Measurements from ENCODE around the gene ANXA2R. TPM values are rescaled to one million over a fixed set of nuclear protein-coding genes. Genes with fewer than 3 reads are reported as not detected.
"Not testable (repeated sequence)": the region's sequence is repeated elsewhere in the genome, so short reads cannot be mapped to it uniquely, and the experiment has no call there.

Gene ANXA2R, protein sequence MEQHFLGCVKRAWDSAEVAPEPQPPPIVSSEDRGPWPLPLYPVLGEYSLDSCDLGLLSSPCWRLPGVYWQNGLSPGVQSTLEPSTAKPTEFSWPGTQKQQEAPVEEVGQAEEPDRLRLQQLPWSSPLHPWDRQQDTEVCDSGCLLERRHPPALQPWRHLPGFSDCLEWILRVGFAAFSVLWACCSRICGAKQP
- total RNA-seq (ENCODE audit: low replicate concordance): 0.34 and 0.74 TPM in 2 replicates
- long read RNA-seq: 0 reads

DNA sequence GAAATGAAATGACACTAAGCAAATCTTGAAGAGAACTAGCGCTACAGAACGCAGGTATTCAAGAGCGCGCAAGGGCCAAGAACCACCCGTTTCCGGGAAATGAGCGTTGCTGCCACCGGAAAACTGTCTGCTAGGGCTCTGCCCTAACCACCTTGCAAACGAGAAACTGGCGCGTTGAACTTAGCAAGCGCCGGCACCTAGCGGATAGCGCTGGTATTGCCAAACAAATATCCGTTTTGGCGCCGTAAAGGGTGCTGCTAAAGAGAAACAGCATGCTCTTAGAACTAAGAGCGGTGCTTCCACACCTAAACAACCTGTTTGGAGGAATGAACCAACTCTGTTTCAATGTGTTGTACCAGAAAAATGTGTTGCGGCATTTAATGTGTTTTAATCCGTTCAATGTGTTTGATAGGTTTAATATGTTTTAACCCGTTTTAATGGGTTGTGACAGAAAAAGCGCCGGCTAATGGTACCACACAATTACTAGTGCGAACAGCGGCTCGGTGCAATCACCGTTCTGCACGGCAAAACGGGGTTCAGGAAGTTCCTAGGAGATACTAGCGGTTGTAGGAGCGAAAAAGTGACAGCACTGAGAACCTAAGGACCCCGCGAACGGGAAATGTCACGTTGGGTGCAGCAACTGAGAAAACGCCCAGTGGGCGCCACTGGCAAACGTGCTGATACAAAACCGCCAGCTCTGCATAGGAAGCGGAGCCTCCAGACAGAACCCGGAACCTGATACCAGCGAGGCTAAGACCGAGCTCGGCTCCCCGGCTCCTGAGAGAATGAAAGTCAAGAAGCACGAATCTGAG lies at the start of gene ANXA2R:
ANXA2R (minus strand) TSS at position 33 of the 812 bp plus-strand sequence. CDS start 273 bp downstream, outside the sequence.
- no peak for DNase-seq (ENCODE audit: extremely low spot score, unreplicated experiment)
- no peaks in the 10 kb centered on the region for H3K36me3 Mint-ChIP-seq
- H3K4me3 Mint-ChIP-seq: peak within 1 kb of the TSS; percentile 85
- no peaks in the 10 kb centered on the region for H3K9me3 Mint-ChIP-seq
- peaks cover 24% of the 10 kb centered on the region for H3K4me1 Mint-ChIP-seq (ENCODE audit: unreplicated experiment)
- TF ChIP-seq, protein P1, sequence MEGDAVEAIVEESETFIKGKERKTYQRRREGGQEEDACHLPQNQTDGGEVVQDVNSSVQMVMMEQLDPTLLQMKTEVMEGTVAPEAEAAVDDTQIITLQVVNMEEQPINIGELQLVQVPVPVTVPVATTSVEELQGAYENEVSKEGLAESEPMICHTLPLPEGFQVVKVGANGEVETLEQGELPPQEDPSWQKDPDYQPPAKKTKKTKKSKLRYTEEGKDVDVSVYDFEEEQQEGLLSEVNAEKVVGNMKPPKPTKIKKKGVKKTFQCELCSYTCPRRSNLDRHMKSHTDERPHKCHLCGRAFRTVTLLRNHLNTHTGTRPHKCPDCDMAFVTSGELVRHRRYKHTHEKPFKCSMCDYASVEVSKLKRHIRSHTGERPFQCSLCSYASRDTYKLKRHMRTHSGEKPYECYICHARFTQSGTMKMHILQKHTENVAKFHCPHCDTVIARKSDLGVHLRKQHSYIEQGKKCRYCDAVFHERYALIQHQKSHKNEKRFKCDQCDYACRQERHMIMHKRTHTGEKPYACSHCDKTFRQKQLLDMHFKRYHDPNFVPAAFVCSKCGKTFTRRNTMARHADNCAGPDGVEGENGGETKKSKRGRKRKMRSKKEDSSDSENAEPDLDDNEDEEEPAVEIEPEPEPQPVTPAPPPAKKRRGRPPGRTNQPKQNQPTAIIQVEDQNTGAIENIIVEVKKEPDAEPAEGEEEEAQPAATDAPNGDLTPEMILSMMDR (conservative IDR thresholded peaks at IDR 0.05): peak; percentile 85
- H3K27ac Mint-ChIP-seq: peak within 1 kb of the TSS; percentile 83
- peaks cover 91% of the 10 kb centered on the region for H3K27me3 Mint-ChIP-seq

DNA sequence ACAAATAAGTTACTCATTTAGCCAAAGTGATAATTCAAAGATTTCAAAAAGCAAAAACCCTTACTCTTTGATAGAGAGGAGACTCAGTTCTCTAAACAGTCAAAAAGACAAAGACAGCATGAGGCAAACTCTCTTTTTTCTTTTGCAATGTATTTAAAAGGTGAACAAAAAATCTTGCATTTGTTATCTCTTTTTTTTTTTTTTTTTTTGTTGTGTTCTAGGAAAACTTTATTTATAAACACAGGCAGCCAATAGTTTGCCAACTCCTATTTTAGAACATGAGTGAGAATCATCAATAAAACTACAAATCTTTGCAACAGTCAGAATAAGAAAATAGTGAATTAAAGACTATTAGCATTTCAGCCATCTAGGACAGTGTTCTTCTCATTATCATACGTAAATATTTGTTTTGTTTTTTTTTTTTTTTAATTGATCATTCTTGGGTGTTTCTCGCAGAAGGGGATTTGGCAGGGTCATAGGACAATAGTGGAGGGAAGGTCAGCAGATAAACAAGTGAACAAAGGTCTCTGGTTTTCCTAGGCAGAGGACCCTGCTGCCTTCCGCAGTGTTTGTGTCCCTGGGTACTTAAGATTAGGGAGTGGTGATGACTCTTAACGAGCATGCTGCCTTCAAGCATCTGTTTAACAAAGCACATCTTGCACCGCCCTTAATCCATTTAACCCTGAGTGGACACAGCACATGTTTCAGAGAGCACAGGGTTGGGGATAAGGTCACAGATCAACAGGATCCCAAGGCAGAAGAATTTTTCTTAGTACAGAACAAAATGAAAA lies 46.2 kb upstream of the ANXA2R start:
- not testable (repeated sequence) for H3K27ac Mint-ChIP-seq; H3K27me3 Mint-ChIP-seq; H3K4me1 Mint-ChIP-seq (ENCODE audit: unreplicated experiment); DNase-seq (ENCODE audit: extremely low spot score, unreplicated experiment); H3K4me3 Mint-ChIP-seq; H3K9me3 Mint-ChIP-seq
- H3K36me3 Mint-ChIP-seq: peaks cover 10% of the 10 kb centered on the region

DNA sequence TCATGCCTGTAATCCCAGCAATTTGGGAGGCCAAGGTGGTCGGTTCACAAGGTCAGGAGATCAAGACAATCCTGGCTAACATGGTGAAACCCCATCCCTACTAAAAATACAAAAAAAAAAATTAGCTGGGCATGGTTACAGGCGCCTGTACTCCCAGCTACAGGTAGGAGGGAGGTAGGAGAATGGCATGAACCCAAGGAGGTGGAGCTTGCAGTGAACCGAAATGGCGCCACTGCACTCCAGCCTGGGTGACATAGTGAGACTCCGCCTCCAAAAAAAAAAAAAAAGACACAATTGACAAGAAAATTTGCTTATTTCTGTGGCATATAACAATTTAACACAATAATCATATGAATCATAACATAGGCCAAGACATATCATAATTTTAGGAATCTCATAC lies 45.3 kb upstream of the ANXA2R start:
- peaks cover 13% of the 10 kb centered on the region for H3K36me3 Mint-ChIP-seq
- H3K4me1 Mint-ChIP-seq (ENCODE audit: unreplicated experiment): no peaks in the 10 kb centered on the region
- H3K27ac Mint-ChIP-seq: no peak overlapping the region
- TF ChIP-seq, protein P1 (conservative IDR thresholded peaks at IDR 0.05): no peak
- H3K9me3 Mint-ChIP-seq: no peaks in the 10 kb centered on the region
- no peak overlapping the region for H3K4me3 Mint-ChIP-seq
- no peaks in the 10 kb centered on the region for H3K27me3 Mint-ChIP-seq
- no peak for DNase-seq (ENCODE audit: extremely low spot score, unreplicated experiment)

DNA sequence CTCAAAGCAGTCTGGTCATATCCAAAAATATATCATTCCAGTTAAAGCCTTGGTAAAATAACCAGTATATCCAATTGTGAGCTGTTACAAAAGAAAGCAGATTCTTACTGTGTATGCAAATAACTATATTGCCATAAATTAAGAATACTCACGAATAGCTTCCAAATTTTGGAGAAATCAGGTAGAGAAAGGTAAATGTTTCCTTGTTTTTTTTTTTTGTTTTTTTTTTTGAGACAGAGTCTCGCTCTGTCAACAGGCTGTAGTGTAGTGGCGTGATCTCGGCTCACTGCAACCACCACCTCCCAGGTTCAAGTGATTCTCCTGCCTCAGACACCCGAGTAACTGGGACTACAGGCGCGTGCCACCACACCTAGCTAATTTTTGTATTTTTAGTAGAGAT lies 44.3 kb upstream of the ANXA2R start:
- H3K27me3 Mint-ChIP-seq; H3K4me3 Mint-ChIP-seq; H3K4me1 Mint-ChIP-seq (ENCODE audit: unreplicated experiment); H3K27ac Mint-ChIP-seq; H3K9me3 Mint-ChIP-seq: not testable (repeated sequence)
- DNase-seq (ENCODE audit: extremely low spot score, unreplicated experiment): peak; percentile 22
- peaks cover 13% of the 10 kb centered on the region for H3K36me3 Mint-ChIP-seq

DNA sequence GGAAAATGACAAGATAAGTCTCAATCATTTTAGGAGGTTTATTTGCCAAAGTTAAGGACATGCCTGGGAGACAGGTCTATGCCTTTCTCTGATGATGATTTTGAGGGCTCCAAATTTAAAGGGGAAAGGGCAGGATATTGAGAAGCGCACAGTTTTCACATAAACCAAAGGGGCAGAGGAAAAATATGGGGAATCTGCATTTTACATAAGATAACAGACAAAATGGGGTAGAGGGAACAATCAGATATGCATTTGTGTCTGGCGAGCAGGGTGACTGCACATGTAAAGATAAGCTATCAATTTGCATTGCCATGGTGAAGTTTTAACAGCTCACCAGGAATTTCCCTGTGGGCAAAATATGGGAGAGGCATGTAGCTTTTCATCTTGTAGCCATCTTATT lies 41.2 kb upstream of the ANXA2R start:
- not testable (repeated sequence) for H3K4me1 Mint-ChIP-seq (ENCODE audit: unreplicated experiment); H3K4me3 Mint-ChIP-seq; H3K27ac Mint-ChIP-seq; H3K27me3 Mint-ChIP-seq; DNase-seq (ENCODE audit: extremely low spot score, unreplicated experiment); H3K9me3 Mint-ChIP-seq
- peaks cover 23% of the 10 kb centered on the region for H3K36me3 Mint-ChIP-seq

DNA sequence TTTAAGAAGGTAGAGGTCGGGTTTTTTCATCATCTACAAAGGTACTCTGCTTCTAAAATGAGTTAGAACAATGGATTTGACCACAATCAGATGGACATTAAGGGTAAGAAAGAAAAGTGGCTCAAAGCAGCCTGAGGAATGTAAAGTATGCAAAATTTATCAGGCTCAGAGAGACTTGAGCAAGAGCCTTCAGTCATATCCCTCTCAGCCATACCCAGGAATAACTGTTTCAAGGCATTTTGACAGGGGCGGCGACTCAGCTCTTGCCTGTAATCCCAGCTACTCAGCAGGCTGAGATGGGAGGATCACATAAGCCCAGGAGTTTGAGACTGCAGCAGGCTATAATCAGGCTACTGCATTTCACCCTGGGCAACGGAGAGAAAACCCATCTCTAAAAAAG lies 38.8 kb upstream of the ANXA2R start:
- H3K4me1 Mint-ChIP-seq (ENCODE audit: unreplicated experiment): peaks cover 10% of the 10 kb centered on the region
- TF ChIP-seq, protein P1 (conservative IDR thresholded peaks at IDR 0.05): no peak
- peaks cover 38% of the 10 kb centered on the region for H3K36me3 Mint-ChIP-seq
- no peaks in the 10 kb centered on the region for H3K27me3 Mint-ChIP-seq
- H3K9me3 Mint-ChIP-seq: peaks cover 3% of the 10 kb centered on the region
- no peak for DNase-seq (ENCODE audit: extremely low spot score, unreplicated experiment)
- H3K4me3 Mint-ChIP-seq: no peak overlapping the region
- no peak overlapping the region for H3K27ac Mint-ChIP-seq

DNA sequence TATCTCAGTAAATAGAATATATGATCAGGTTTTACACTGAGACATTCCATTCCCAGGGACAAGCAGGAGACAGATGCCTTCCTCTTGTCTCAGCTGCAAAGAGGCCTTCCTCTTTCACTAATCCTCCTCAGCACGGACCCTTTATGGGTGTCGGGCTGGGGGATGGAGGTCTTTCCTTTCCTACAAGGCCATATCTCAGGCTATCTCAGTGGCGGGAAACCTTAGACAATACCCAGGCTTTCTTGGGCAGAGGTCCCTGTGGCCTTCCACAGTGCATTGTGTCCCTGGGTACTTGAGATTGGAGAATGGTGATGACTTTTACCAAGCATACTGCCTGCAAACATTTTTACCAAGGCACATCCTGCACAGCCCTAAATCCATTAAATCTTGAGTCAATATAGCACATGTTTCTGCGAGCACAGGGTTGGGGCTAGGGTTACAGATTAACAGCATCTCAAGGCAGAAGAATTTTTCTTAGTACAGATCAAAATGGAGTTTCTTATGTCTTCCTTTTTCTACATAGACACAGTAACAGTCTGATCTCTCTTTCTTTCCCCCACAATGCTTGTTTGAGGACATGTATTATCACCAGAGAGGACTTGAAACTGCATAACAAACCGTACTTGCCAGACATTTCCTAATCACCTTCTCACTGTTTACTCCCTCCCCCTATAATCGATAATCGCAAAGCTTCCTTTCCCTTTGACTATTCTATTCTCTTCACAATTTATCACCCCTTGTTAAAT lies 37.5 kb upstream of the ANXA2R start:
- not testable (repeated sequence) for H3K4me1 Mint-ChIP-seq (ENCODE audit: unreplicated experiment)

More for the DNA sequence above, 37.5 kb upstream of the ANXA2R start:
- not testable (repeated sequence) for H3K4me3 Mint-ChIP-seq; H3K27me3 Mint-ChIP-seq; DNase-seq (ENCODE audit: extremely low spot score, unreplicated experiment); H3K9me3 Mint-ChIP-seq
- H3K36me3 Mint-ChIP-seq: peaks cover 45% of the 10 kb centered on the region
- H3K27ac Mint-ChIP-seq: peak overlapping the region; percentile 74

All from type B pancreatic cell (in vitro differentiated cells).